Panc1 (cell line): Measurements from ENCODE around the gene VEGFA. TPM values are rescaled to one million over a fixed set of nuclear protein-coding genes. Genes with fewer than 3 reads are reported as not detected.

ENCODE experiments used
- ATAC-seq: fragments of 200-7000 bp; cut with Tn5 transposase; 2 replicates; pipeline ENCODE4 v1.9.1; 2020; ENCODE audit warnings: mild to moderate bottlenecking, moderate library complexity
- BruUV-seq: library from RNA; stranded (reverse); fragments of 400-500 nt; replicated peaks from 2 replicates; lab custom pipeline; 2021; lab: Mats Ljungman, UMichigan
- CTCF ChIA-PET: fragments of 300-600 bp; sonication (Branson Sonifier 250); formaldehyde crosslinking; loops from one replicate; lab custom pipeline; 2022; ENCODE audit warnings: antibody characterized with exemption; lab: Charles Lee
- POLR2A ChIA-PET: fragments of 300-600 bp; sonication (Branson Sonifier 250); formaldehyde crosslinking; loops from one replicate; lab custom pipeline; 2022; ENCODE audit warnings: antibody characterized with exemption; lab: Charles Lee
- DNase-seq: peaks from one replicate; pipeline ENCODE4 v3.0.0-alpha.2; 2010; ENCODE audit warnings: low read depth, low spot score
- H3K27ac ChIP-seq: 2 replicates; pipeline ENCODE4 v1.5.1; 2011; ENCODE audit warnings: mild to moderate bottlenecking, low read length, inconsistent platforms
- H3K27me3 ChIP-seq: fragments of 200-500 bp; sonication (Bioruptor generic); 2 replicates; pipeline ENCODE4 v1.6.0; 2014; ENCODE audit warnings: low read length, inconsistent platforms; ENCODE audit not compliant: control insufficient read depth, insufficient read depth
- H3K36me3 ChIP-seq: fragments of 200-500 bp; sonication (Bioruptor generic); 2 replicates; pipeline ENCODE4 v1.5.1; 2014; ENCODE audit warnings: inconsistent platforms, mild to moderate bottlenecking, low read length, moderate library complexity; ENCODE audit not compliant: control insufficient read depth, insufficient read depth
- H3K4me1 ChIP-seq: 2 replicates; pipeline ENCODE4 v1.5.1; 2011; ENCODE audit warnings: inconsistent platforms, mild to moderate bottlenecking, low read length, moderate library complexity; ENCODE audit not compliant: control insufficient read depth, insufficient read depth
- H3K4me3 ChIP-seq, 2 experiments: 2 replicates each; pipeline ENCODE4 v1.5.1; 2011 to 2012; ENCODE audit warnings: low read depth in 2 of 2, low read length in 2 of 2, mild to moderate bottlenecking in 2 of 2, inconsistent platforms in 1 of 2, moderate library complexity in 1 of 2
- H3K9me3 ChIP-seq: fragments of 200-500 bp; sonication (Bioruptor generic); 2 replicates; pipeline ENCODE4 v1.5.1; 2014; ENCODE audit warnings: low read depth, mild to moderate bottlenecking, inconsistent platforms, low read length, moderate library complexity; ENCODE audit not compliant: control insufficient read depth, insufficient read depth
- CTCF ChIP-seq: fragments of 450-650 bp; IDR thresholded peaks from 2 replicates; pipeline ENCODE4 v1.5.1; 2017; ENCODE audit warnings: mild to moderate bottlenecking
- POLR2AphosphoS5 ChIP-seq: IDR thresholded peaks from 2 replicates; pipeline ENCODE4 v1.6.1; 2012; ENCODE audit warnings: mild to moderate bottlenecking, low read depth, low read length, moderate library complexity
- REST ChIP-seq, 2 experiments: IDR thresholded peaks; 2 replicates each; pipeline ENCODE4 v1.6.1; 2011 to 2012; ENCODE audit warnings: low read depth in 2 of 2, control low read depth in 1 of 2, low read length in 1 of 2, mild to moderate bottlenecking in 1 of 2, moderate library complexity in 1 of 2; ENCODE audit not compliant: insufficient read depth in 1 of 2
- SIN3A ChIP-seq: IDR thresholded peaks from 2 replicates; pipeline ENCODE4 v1.6.1; 2012; ENCODE audit warnings: low read depth, mild to moderate bottlenecking, low read length, moderate library complexity, borderline replicate concordance; ENCODE audit not compliant: insufficient read depth
- TCF7L2 ChIP-seq: IDR thresholded peaks from 2 replicates; pipeline ENCODE4 v1.6.1; 2011; ENCODE audit warnings: mild to moderate bottlenecking, low read depth, low read length, inconsistent platforms
- in situ Hi-C: cut with HindIII; loops from 2 replicates; pipeline ENCODE4 v1.10.0; 2016; ENCODE audit warnings: low sequenced_read_pairs, low pct_unique_long_range_greater_than_20kb
- intact Hi-C: fragments of 100-400 bp; cut with micrococcal nuclease; formaldehyde crosslinking; loops from one replicate; pipeline ENCODE4 v1.10.0; 2022; ENCODE audit not compliant: unreplicated experiment
- total RNA-seq: library from RNA; stranded (reverse); gene quantifications from one replicate; pipeline ENCODE4 v1.2.1, GENCODE V29; 2021; ENCODE audit not compliant: unreplicated experiment

The VEGFA gene
- total RNA-seq, 1 experiment from 2014 or later = 98.7 TPM

GRCh38 chr6:43789447-43789846 is 19.4 kb downstream of the VEGFA start:
- DNase-seq (no peak), ATAC-seq (no peak)
- POLR2A ChIA-PET = interaction anchor here (0.6 kb wide), 1 partner anchor 619 kb away, joined by 3 read pairs; no protein-coding TSS in a partner anchor
- H3K4me1 ChIP-seq = no peaks in the 10 kb centered on the region
- CTCF ChIA-PET = no interaction called here
- in situ Hi-C loops (no loop called here), intact Hi-C loops (no loop called here)
- H3K9me3 ChIP-seq = no peaks in the 10 kb centered on the region
- H3K36me3 ChIP-seq = peaks cover 9% of the 10 kb centered on the region; the same call in 1 of the 2 replicates
- no peaks in the 10 kb centered on the region for H3K27me3 ChIP-seq
- no TSS peak for BruUV-seq
- H3K4me3 ChIP-seq = no peak overlapping the region
- TF ChIP-seq SIN3A (no peak), REST (IDR thresholded peaks at IDR 0.05; ENCODE audit: insufficient read depth in 1 of 2, low read depth in 2 of 2, low read length in 1 of 2) (no peak), POLR2AphosphoS5 (no peak), TCF7L2 (no peak), CTCF (no peak)
- no peak overlapping the region for H3K27ac ChIP-seq

- Histone ChIP-seq H3K9me3 (no peaks in the 10 kb centered on the region), H3K4me1 (no peaks in the 10 kb centered on the region), H3K36me3 (peaks cover 5% of the 10 kb centered on the region; the same call in 1 of the 2 replicates), H3K27ac (no peak overlapping the region), H3K4me3 (no peak overlapping the region), H3K27me3 (no peaks in the 10 kb centered on the region)
- in situ Hi-C loops (no loop called here), intact Hi-C loops (no loop called here)
- POLR2A ChIA-PET = no interaction called here
- ATAC-seq (no peak), DNase-seq (no peak)
- no TSS peak for BruUV-seq
- TF ChIP-seq REST (IDR thresholded peaks at IDR 0.05; ENCODE audit: insufficient read depth in 1 of 2, low read depth in 2 of 2, low read length in 1 of 2) (no peak), POLR2AphosphoS5 (no peak), TCF7L2 (no peak), SIN3A (no peak), CTCF (no peak)
- CTCF ChIA-PET = no interaction called here
These were observed 20.0 kb downstream of the VEGFA start for GRCh38 chr6:43790031-43790430.
